Erythroblast (primary cell): ENCODE measurements around the gene MEGF11.

Source experiments
- GATA1 ChIP-seq: IDR thresholded peaks from 2 replicates; pipeline ENCODE4 v1.6.1; 2011; ENCODE audit warnings: low read depth, mild to moderate bottlenecking, control low read depth, low read length, moderate library complexity
- POLR2A ChIP-seq: IDR thresholded peaks from 2 replicates; pipeline ENCODE4 v1.6.1; 2011; ENCODE audit warnings: mild to moderate bottlenecking, low read length

GRCh38 chr15:66092053-66093016 lies 161.2 kb downstream of the MEGF11 start:
- TF ChIP-seq POLR2A (no peak), GATA1 (no peak)
